ENCODE results near the gene BNC2.

Gene BNC2

DNA sequence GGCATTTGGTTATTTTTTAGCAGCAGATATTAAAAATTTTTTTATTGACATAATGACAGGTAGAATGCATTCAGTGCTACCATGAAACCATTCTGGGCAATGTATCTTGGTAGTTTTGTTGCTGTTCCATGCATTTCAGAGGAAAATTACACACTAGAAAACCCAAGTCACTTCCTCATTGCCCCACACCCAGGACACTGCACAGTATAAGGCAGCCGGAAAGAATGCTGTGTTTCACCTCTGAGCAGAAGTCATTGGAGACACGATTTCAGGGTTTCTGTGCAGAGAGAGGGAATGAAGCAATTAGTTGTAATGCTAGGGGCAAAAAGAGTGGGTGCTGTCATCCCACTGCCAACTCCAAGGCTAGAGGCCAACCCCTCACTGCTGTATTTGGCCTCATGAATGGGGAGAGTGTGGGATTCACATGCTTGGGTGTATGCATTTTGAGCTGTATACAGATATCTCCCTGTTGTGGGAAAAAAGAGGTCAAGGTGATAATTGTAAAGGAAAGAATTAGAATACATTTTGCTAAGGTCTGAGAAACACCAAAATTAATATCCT lies 290.5 kb downstream of the BNC2 start:
- no peak for DNase-seq (ENCODE audit: low read depth)
- TF ChIP-seq, protein P1, sequence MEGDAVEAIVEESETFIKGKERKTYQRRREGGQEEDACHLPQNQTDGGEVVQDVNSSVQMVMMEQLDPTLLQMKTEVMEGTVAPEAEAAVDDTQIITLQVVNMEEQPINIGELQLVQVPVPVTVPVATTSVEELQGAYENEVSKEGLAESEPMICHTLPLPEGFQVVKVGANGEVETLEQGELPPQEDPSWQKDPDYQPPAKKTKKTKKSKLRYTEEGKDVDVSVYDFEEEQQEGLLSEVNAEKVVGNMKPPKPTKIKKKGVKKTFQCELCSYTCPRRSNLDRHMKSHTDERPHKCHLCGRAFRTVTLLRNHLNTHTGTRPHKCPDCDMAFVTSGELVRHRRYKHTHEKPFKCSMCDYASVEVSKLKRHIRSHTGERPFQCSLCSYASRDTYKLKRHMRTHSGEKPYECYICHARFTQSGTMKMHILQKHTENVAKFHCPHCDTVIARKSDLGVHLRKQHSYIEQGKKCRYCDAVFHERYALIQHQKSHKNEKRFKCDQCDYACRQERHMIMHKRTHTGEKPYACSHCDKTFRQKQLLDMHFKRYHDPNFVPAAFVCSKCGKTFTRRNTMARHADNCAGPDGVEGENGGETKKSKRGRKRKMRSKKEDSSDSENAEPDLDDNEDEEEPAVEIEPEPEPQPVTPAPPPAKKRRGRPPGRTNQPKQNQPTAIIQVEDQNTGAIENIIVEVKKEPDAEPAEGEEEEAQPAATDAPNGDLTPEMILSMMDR (IDR thresholded peaks at IDR 0.05; ENCODE audit: low read depth, low read length, missing control alignments) = no peak
- H3K4me3 ChIP-seq (ENCODE audit: low read depth, low read length) = no peak overlapping the region

DNA sequence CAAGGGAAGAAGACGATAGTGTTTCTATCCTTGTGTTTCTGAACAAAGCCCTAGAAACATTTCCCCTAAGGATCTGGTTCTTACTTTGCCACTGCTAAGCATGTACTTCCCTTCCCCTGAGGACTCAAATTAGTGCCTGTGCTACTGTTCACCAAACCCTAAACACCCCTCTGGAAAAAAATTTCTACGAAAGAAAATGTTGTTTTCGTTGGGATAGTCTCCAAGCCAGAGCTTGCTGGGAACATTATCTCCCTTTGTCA lies 294.6 kb downstream of the BNC2 start:
- H3K4me3 ChIP-seq (ENCODE audit: low read depth, low read length) = no peak overlapping the region
- TF ChIP-seq, protein P1 (IDR thresholded peaks at IDR 0.05; ENCODE audit: low read depth, low read length, missing control alignments) = no peak
- DNase-seq (ENCODE audit: low read depth) = no peak

DNA sequence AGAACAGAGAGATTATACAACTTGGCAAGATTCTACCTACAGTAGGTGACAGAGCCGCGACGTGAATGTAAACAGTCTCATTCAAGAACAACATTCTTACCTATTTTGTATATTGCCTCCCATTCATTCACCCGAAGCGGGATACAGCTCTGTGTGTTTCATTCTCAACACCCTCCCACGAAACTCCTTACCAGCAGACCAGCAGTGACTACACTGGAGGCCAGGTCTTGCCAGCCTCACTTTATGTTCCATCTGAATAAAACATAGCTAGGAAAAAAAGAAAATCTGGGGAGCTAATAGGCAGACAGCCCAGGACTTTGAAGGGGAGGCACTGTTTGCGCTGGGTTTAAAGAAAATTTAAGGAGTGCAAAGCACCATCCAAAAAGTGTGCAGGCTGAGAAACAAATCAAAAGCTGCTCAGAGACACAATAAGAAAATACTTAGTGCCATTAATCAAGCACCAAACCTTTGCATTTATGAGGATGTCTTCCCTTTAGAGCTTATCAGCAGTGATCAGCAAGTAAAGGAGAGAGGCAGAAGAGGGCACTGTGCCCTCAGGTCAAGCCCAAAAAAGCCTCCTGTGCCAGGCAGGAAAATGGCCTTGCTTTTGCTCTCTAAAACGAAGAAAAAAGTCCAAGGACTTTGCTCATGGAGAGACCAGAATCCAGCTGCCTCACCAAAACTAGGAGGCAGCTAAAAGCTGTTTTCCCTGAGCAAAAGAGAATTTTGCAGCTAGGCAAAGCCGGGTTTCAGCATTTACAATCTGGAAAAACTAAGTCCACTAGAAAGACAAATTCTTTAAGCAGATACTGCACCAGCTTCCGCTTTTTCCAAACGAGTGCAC lies 295.1 kb downstream of the BNC2 start:
- H3K4me3 ChIP-seq (ENCODE audit: low read depth, low read length) = no peak overlapping the region
- TF ChIP-seq, protein P1 (IDR thresholded peaks at IDR 0.05; ENCODE audit: low read depth, low read length, missing control alignments) = no peak
- no peak for DNase-seq (ENCODE audit: low read depth)

DNA sequence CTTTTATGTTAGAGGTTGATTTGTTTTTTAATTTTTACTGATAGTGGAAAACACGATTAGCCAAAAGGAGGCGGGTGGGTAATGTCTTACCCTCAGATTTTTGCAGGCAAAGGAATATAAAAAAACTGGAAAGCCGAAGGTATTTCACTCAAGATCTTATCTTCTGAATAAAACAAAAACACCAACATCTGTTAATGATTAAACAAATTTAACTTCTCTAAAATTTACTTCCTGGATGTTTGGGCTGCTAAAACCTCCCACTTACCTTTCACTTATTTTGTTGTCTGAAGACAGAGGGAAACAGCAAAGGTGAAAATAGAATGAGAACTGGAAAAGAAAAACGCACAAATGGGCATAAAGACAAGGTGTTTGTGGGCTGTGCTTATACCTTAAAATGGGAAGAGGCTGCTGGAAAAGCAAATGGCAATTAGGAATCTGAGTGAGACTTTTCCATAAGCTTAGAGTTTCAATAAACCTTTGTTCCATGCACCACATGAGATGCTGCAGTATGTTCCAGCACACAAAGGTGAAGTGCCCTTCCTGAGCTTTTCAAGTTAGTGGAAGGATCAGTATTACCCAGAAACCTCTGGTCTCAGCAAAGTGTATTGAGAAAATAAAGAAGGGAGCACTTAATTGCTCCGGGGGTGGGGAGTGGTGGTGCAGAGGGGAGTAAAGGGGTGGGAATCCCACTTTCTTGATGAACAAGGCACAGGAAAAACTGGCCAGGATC lies 298.3 kb downstream of the BNC2 start:
- DNase-seq (ENCODE audit: low read depth) = no peak
- H3K4me3 ChIP-seq (ENCODE audit: low read depth, low read length) = no peak overlapping the region
- TF ChIP-seq, protein P1 (IDR thresholded peaks at IDR 0.05; ENCODE audit: low read depth, low read length, missing control alignments) = no peak

DNA sequence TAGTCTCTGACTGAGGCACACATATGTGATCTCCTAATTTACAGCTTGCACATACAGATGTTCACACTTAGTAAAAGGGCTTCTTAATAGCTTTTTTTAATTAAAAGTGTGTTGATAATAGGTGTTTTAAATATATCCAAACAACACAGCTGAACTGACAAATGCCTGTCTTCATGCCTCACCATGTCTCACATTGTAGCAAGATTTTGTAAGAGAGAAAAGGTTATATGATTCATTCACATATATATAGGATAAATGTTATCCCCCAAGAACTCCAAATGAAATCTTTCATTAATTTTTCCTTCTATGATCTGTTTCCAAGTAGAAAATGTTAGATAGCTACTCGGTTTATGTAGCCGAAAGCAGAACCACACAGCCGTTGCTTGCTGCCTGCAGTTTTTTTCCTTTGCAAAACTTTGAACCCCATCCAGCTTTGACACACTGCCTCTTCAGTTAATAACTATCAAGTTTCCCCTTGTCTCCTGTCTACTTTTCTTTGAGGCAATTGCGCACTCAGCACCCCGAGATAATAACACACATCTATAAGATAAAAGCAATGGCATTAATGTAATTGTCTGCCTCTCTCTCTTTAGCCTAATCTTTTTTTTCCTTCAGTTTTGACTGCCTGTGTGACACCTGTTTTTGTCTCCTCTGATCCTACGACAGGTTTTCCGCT lies 299.2 kb downstream of the BNC2 start:
- no peak overlapping the region for H3K4me3 ChIP-seq (ENCODE audit: low read depth, low read length)
- TF ChIP-seq, protein P1 (IDR thresholded peaks at IDR 0.05; ENCODE audit: low read depth, low read length, missing control alignments) = no peak
- DNase-seq (ENCODE audit: low read depth) = no peak

DNA sequence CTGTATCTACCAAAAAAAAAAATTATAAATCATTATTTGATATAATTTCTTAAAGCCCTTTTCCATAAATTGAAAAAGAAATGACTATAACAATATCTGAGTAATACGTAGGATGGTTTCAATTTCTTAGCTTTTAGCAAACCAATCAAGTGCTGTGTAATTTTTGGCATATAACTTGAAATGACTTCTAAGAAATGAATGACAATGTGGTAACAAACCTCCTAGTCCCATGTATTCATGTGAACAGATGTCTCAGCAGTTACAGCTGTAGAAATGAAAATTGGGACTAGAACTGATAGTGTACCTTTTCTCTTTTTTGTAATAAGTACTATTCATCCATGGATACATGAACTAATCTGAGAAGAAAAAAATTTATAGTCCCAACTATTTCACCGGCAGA lies 307.0 kb downstream of the BNC2 start:
- TF ChIP-seq, protein P1 (IDR thresholded peaks at IDR 0.05; ENCODE audit: low read depth, low read length, missing control alignments) = no peak
- DNase-seq (ENCODE audit: low read depth) = no peak
- no peak overlapping the region for H3K4me3 ChIP-seq (ENCODE audit: low read depth, low read length)
